Occipital lobe (tissue), 2 donors: ENCODE measurements around the gene RASSF6. TPM values are rescaled to one million over a fixed set of nuclear protein-coding genes. Genes with fewer than 3 reads are reported as not detected.
"Not testable (repeated sequence)": the region's sequence is repeated elsewhere in the genome, so short reads cannot be mapped to it uniquely, and the experiment has no call there.

Experiments used
- DNase-seq: peaks from one replicate; lab custom pipeline; 2025; lab: John Stamatoyannopoulos, UW
- total RNA-seq: library from RNA; depleted of rRNA; stranded (reverse); fragments of >200 nt; gene quantifications from one replicate; pipeline ENCODE4 v1.2.3, GENCODE V29; 2014

The RASSF6 gene
- total RNA-seq, 1 donor from 2014 or later: 0.31 TPM

GRCh38 chr4:73612032-73612431, 8.2 kb downstream of the RASSF6 start:
- DNase-seq: no peak

- no peak for DNase-seq
These were observed 10.5 kb downstream of the RASSF6 start for GRCh38 chr4:73609706-73610105.

GRCh38 chr4:73608689-73609594, 11.3 kb downstream of the RASSF6 start:
- DNase-seq: no peak

GRCh38 chr4:73607375-73608033, 12.7 kb downstream of the RASSF6 start:
- DNase-seq: no peak

GRCh38 chr4:73606465-73606974, 13.7 kb downstream of the RASSF6 start:
- no peak for DNase-seq

- DNase-seq: no peak
These were observed 16.2 kb downstream of the RASSF6 start for GRCh38 chr4:73603854-73604584.

- no peak for DNase-seq
These were observed 16.9 kb downstream of the RASSF6 start for GRCh38 chr4:73603271-73603710.

- DNase-seq: no peak
These were observed 19.3 kb downstream of the RASSF6 start for GRCh38 chr4:73600954-73601353.

GRCh38 chr4:73599182-73599581, 21.1 kb downstream of the RASSF6 start:
- DNase-seq: no peak

GRCh38 chr4:73597594-73597993, 22.6 kb downstream of the RASSF6 start:
- no peak for DNase-seq

- DNase-seq: not testable (repeated sequence)
These were observed 23.1 kb downstream of the RASSF6 start for GRCh38 chr4:73597183-73597582.

- DNase-seq: no peak
These were observed 24.2 kb downstream of the RASSF6 start for GRCh38 chr4:73596001-73596400.

GRCh38 chr4:73593631-73594241, 26.5 kb downstream of the RASSF6 start:
- no peak for DNase-seq

GRCh38 chr4:73589887-73590801, 30.1 kb downstream of the RASSF6 start:
- no peak for DNase-seq

GRCh38 chr4:73589261-73589847, 30.9 kb downstream of the RASSF6 start:
- no peak for DNase-seq

GRCh38 chr4:73588613-73589012, 31.6 kb downstream of the RASSF6 start:
- no peak for DNase-seq

GRCh38 chr4:73586666-73587065, 33.6 kb downstream of the RASSF6 start:
- DNase-seq: no peak

GRCh38 chr4:73586040-73586439, 34.2 kb downstream of the RASSF6 start:
- no peak for DNase-seq

GRCh38 chr4:73585345-73585744, 34.9 kb downstream of the RASSF6 start:
- no peak for DNase-seq

- no peak for DNase-seq
These were observed 36.6 kb downstream of the RASSF6 start for GRCh38 chr4:73583666-73584065.
